HG03159 (cell line): Measurements from ENCODE around the gene PHAF1.
"Not testable (repeated sequence)": the region's sequence is repeated elsewhere in the genome, so short reads cannot be mapped to it uniquely, and the experiment has no call there.

ENCODE experiments used
- ATAC-seq: cut with Tn5 transposase; IDR thresholded peaks from one replicate; pipeline ENCODE4 v1.9.1; 2021; ENCODE audit warnings: mild to moderate bottlenecking, moderate library complexity; ENCODE audit not compliant: unreplicated experiment

Gene PHAF1

GRCh38 chr16:67104061-67104460 lies 5.7 kb upstream of the PHAF1 start:
- ATAC-seq, result no peak

GRCh38 chr16:67104845-67105244 lies 4.9 kb upstream of the PHAF1 start:
- ATAC-seq, result no peak

- ATAC-seq, result no peak
Measured at GRCh38 chr16:67105246-67105645, 4.5 kb upstream of the PHAF1 start.

GRCh38 chr16:67105881-67106280 lies 3.9 kb upstream of the PHAF1 start:
- no peak for ATAC-seq

- ATAC-seq, result no peak
Measured at GRCh38 chr16:67108489-67108888, 1.3 kb upstream of the PHAF1 start.

DNA sequence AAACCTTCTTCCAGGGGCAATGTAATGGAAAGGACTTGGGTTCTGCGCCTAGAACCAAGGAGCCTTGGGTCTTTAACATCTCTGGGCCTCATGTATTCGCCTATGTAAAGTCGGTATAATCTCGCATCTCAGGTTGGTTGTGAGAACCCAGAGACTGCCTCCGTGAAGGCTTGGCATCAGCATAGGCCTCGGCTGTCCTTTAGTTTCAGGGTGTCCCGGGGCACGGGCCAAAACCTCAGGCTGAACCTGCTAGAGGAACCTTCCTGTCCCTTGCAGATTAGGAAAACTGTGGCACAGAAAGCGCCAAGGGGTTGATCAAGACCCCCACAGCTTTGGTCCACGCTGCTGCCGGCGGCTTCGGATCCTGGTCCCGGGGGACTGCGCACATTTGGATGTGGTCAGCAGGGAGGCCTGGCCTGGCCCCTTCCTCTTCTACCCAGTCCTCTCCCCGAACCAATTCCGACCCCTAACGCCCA lies 772 bp upstream of the PHAF1 start:
- no peak for ATAC-seq

- ATAC-seq, result no peak
Measured at GRCh38 chr16:67111951-67112444, 2.3 kb downstream of the PHAF1 start.

GRCh38 chr16:67112591-67113399 lies 3.1 kb downstream of the PHAF1 start:
- ATAC-seq, result no peak

GRCh38 chr16:67114793-67115192 lies 5.1 kb downstream of the PHAF1 start:
- no peak for ATAC-seq

DNA sequence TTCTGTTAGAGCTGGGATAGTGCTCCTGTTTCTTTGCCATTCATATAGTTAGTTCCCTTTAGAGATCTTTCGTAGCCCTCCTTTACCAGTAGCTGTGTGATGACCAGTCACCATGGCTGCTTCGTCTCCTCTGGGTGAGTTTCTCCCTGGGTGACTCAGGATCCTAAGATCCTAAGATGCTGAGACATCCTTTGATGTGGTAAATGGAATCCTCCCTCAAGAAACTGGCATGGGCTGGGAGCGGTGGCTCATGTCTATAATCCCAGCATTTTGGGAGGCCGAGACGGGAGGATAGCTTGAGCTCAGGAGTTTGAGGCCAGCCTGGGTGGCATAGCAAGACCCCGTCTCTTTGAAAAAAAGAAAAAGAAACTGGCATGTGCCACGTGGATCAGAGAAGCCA lies 5.9 kb downstream of the PHAF1 start:
- ATAC-seq, result no peak

- no peak for ATAC-seq
Measured at GRCh38 chr16:67116388-67117311, 6.9 kb downstream of the PHAF1 start.

GRCh38 chr16:67117716-67118115 lies 8.0 kb downstream of the PHAF1 start:
- ATAC-seq, result no peak

GRCh38 chr16:67120025-67120424 lies 10.3 kb downstream of the PHAF1 start:
- no peak for ATAC-seq

- ATAC-seq, result not testable (repeated sequence)
Measured at GRCh38 chr16:67122799-67123198, 13.1 kb downstream of the PHAF1 start.

DNA sequence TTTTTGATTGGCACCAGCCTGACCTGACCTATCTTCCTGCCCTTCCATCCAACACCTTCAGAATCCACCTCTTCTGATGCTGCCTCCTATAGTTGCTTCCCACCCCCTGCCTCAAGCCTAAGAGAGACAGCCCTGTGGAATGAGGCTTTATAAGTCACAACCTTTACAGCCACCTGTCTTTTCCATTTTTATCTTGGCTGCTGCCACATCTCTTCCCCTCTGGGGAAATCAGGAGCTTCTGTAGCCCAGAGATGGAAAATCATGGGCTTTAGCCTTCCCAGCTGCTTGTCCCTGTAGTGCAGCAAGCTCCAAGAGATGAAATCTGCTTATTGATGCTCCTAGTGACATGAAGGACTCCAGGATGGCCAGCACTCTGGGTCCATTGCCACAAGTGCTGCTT lies 18.7 kb downstream of the PHAF1 start:
- ATAC-seq, result no peak

DNA sequence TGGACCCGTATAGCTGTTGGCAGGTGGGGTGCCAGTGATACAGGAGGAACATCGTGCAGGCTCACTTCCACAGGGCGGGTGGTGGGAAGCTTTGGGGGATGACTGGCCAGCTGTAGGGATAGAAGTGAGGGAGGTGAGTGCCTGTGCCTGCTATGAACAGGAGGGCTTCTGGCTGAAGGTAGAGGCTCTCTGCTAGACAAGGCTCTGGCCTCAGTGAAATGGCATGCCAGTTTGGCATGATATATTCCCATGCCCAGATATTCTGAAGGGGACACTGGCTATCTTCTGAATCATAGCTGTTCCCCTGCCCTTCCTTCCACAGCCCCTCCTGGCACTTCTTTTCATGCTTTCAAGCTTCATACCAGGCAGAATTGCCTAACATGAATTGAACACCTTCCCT lies 19.1 kb downstream of the PHAF1 start:
- no peak for ATAC-seq

DNA sequence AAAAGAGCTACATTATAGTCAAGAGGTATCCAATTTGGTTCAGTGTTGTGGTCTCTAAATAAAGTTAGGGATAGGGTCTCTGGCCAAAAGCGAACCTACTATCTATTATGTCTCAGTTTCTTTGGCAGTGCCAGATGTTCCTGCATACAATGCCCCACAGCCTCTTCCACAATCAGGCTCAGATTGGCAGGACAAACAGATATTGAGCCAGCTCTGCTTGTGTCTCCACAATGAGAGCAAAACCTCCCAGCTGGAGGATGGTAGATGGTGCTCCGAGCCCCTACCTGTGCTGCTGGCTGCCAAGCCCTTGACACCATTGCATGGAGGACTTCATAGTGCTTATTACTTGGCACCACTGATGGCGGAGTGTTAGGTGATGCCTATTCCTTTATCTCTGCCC lies 19.7 kb downstream of the PHAF1 start:
- ATAC-seq, result no peak

- ATAC-seq, result no peak
Measured at GRCh38 chr16:67137605-67138004, 27.9 kb downstream of the PHAF1 start.

DNA sequence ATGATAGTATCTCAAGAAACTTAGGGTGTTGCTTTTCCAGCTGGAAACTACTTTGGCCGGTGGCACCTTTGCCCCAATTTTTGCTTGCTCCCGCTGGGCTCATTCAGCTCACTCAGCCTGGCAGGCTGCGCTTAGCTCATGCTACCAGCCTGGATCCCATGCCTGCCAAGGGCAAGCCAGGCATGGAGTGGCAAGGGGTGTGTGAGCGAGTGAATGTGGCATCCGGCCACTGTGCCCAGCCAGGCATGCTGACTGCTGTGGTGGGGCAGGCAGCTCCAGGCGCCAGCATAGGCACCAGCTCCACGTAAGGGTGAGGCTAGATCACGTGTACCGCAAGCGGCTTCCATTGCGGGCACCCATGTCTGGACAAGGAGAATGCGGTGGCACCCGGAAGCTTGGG lies 31.6 kb downstream of the PHAF1 start:
- no peak for ATAC-seq

- no peak for ATAC-seq
Measured at GRCh38 chr16:67142342-67142741, 32.6 kb downstream of the PHAF1 start.

DNA sequence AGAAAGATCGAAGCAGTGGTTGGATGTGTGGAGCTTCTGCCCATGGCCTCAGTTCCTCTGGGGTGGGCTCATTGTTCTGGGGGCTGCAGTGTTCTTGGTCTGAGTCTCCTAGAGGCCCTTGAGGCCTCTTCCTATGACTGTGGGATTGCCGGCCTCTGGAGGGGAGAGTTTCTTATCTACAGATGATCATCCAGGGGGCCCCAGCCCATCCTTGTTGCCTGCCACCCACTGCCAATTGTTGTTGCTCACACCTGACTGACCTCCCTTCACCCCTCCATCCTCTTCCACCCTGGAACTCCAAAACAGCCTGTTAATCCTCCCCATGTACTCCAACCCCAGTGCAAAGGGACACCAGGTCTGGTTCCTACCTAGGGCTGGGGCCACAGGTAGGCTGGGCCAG lies 35.2 kb downstream of the PHAF1 start:
- no peak for ATAC-seq

- ATAC-seq, result no peak
Measured at GRCh38 chr16:67145746-67146145, 36.0 kb downstream of the PHAF1 start.
